Naive thymus-derived CD4-positive, alpha-beta T cell (primary cell): ENCODE data around the gene CDH4. TPM values are rescaled to one million over a fixed set of nuclear protein-coding genes. Genes with fewer than 3 reads are reported as not detected.
A peak's percentile ranks its signal among the peaks of the same experiment; 100 is the strongest.

ENCODE experiments used
- ATAC-seq: fragments of 150-1000 bp; cut with Tn5 transposase; 2 replicates; pipeline ENCODE4 v1.10.0; 2021; ENCODE audit warnings: mild to moderate bottlenecking, moderate library complexity
- CTCF ChIA-PET: fragments of 350-600 bp; sonication (Branson Sonifier 250); formaldehyde crosslinking; loops from one replicate; lab custom pipeline; 2021; ENCODE audit warnings: antibody characterized with exemption; lab: Charles Lee
- POLR2A ChIA-PET: fragments of 350-600 bp; sonication (Branson Sonifier 250); formaldehyde crosslinking; loops from one replicate; lab custom pipeline; 2021; ENCODE audit warnings: antibody characterized with exemption, inconsistent platforms; lab: Charles Lee
- DNase-seq, 9 donors: peaks; one replicate each; pipeline versions ENCODE4 v3.0.0 to v3.0.0-alpha.2; 2020 to 2022; ENCODE audit warnings: mixed read lengths in 1 of 9
- H3K27ac ChIP-seq: one replicate; pipeline ENCODE4 v1.7.0; 2013; ENCODE audit warnings: mild to moderate bottlenecking, low read depth, low read length, moderate library complexity
- H3K27me3 ChIP-seq, 2 donors: one replicate each; pipeline ENCODE4 v1.7.0; 2013; ENCODE audit warnings: low read length in 2 of 2, mild to moderate bottlenecking in 2 of 2, moderate library complexity in 2 of 2; ENCODE audit not compliant: control insufficient read depth in 2 of 2, insufficient read depth in 2 of 2
- H3K36me3 ChIP-seq, 3 experiments: 1 replicate in 2 of 3; 2 replicates in 1 of 3; pipeline ENCODE4 v1.7.0; 2013; ENCODE audit warnings: low read length in 3 of 3, mild to moderate bottlenecking in 3 of 3, moderate library complexity in 1 of 3; ENCODE audit not compliant: insufficient read depth in 3 of 3, control insufficient read depth in 2 of 3
- H3K4me1 ChIP-seq, 2 donors: one replicate each; pipeline ENCODE4 v1.7.0; 2013; ENCODE audit warnings: low read length in 2 of 2, mild to moderate bottlenecking in 2 of 2, moderate library complexity in 1 of 2; ENCODE audit not compliant: control insufficient read depth in 2 of 2, insufficient read depth in 2 of 2
- H3K4me3 ChIP-seq: 2 replicates; pipeline ENCODE4 v1.7.0; 2013; ENCODE audit warnings: mild to moderate bottlenecking, low read length
- H3K9me3 ChIP-seq, 3 experiments: 1 replicate in 2 of 3; 2 replicates in 1 of 3; pipeline ENCODE4 v1.7.0; 2013; ENCODE audit warnings: low read length in 3 of 3; ENCODE audit not compliant: control insufficient read depth in 2 of 3
- H3K27ac Mint-ChIP-seq, 9 donors: one replicate each; pipeline ENCODE4 v1.8.0; 2020 to 2022; ENCODE audit warnings: mixed read lengths in 9 of 9, mild to moderate bottlenecking in 8 of 9, moderate library complexity in 5 of 9, inconsistent platforms in 2 of 9
- H3K27me3 Mint-ChIP-seq, 5 donors: one replicate each; pipeline ENCODE4 v1.8.0; 2021 to 2022; ENCODE audit warnings: mixed read lengths in 5 of 5, mild to moderate bottlenecking in 1 of 5
- H3K36me3 Mint-ChIP-seq, 5 donors: one replicate each; pipeline ENCODE4 v1.8.0; 2020 to 2022; ENCODE audit warnings: mixed read lengths in 5 of 5, mild to moderate bottlenecking in 3 of 5, inconsistent platforms in 1 of 5
- H3K4me1 Mint-ChIP-seq, 7 donors: one replicate each; pipeline ENCODE4 v1.8.0; 2020 to 2022; ENCODE audit warnings: mixed read lengths in 7 of 7, mild to moderate bottlenecking in 3 of 7, inconsistent platforms in 1 of 7
- H3K4me3 Mint-ChIP-seq, 10 donors: one replicate each; pipeline ENCODE4 v1.8.0; 2020 to 2022; ENCODE audit warnings: mild to moderate bottlenecking in 10 of 10, mixed read lengths in 10 of 10, moderate library complexity in 6 of 10, inconsistent platforms in 2 of 10
- H3K9me3 Mint-ChIP-seq, 11 donors: one replicate each; pipeline ENCODE4 v1.8.0; 2020 to 2022; ENCODE audit warnings: mixed read lengths in 11 of 11, mild to moderate bottlenecking in 4 of 11, inconsistent platforms in 1 of 11, moderate library complexity in 1 of 11
- intact Hi-C, 2 donors: fragments of 100-400 bp; cut with micrococcal nuclease; formaldehyde crosslinking; loops; one replicate each; pipeline ENCODE4 v1.15.1; 2023
- polyA plus RNA-seq, 2 donors: library from polyadenylated mRNA; unstranded; fragments of 300-500 nt; fragmentation: Illumina TruSeq; gene quantifications; one replicate each; pipeline ENCODE4 v1.2.3, GENCODE V29; 2021
- total RNA-seq, 6 experiments: library from RNA in 5 of 6; stranded (reverse) in 5 of 6; gene quantifications; 1 replicate in 5 of 6; 2 replicates in 1 of 6; pipeline ENCODE4 v1.2.3 and lab custom pipeline; 2021 to 2026

CDH4 gene
- total and polyA plus RNA-seq, 7 experiments from 2014 or later: 0.05 to 0.43 (median 0.14) TPM; not detected in 1

- no peak overlapping the region for H3K4me3 ChIP-seq
- intact Hi-C loops: no loop called here
- ChIA-PET CTCF (no interaction called here), POLR2A (no interaction called here)
- H3K4me3 Mint-ChIP-seq: no peak overlapping the region
- no peaks in the 10 kb centered on the region for H3K9me3 ChIP-seq
- H3K27me3 ChIP-seq: no peaks in the 10 kb centered on the region
- no peaks in the 10 kb centered on the region for H3K4me1 Mint-ChIP-seq
- no peaks in the 10 kb centered on the region for H3K36me3 ChIP-seq
- no peak for ATAC-seq
- no peak overlapping the region for H3K27ac Mint-ChIP-seq
- H3K36me3 Mint-ChIP-seq: peaks cover 0 to 3% (median 0%) of the 10 kb centered on the region in 5 donors
- peaks cover 0 to 2% (median 0%) of the 10 kb centered on the region in 11 donors for H3K9me3 Mint-ChIP-seq
- no peaks in the 10 kb centered on the region for H3K4me1 ChIP-seq
- DNase-seq: no peak
- peaks cover 0 to 20% (median 0%) of the 10 kb centered on the region in 5 donors for H3K27me3 Mint-ChIP-seq
- H3K27ac ChIP-seq: no peak overlapping the region
Measured at GRCh38 chr20:61693055-61693600, 441.1 kb downstream of the CDH4 start.

- Histone ChIP-seq H3K4me3 (no peak overlapping the region), H3K9me3 (no peaks in the 10 kb centered on the region), H3K27me3 (no peaks in the 10 kb centered on the region), H3K27ac (no peak overlapping the region), H3K4me1 (no peaks in the 10 kb centered on the region), H3K36me3 (no peaks in the 10 kb centered on the region)
- peaks cover 0 to 18% (median 0%) of the 10 kb centered on the region in 5 donors for H3K27me3 Mint-ChIP-seq
- intact Hi-C loops: no loop called here
- H3K27ac Mint-ChIP-seq: no peak overlapping the region
- ChIA-PET CTCF (no interaction called here), POLR2A (no interaction called here)
- H3K9me3 Mint-ChIP-seq: peaks cover 0 to 2% (median 0%) of the 10 kb centered on the region in 11 donors
- ATAC-seq (no peak), DNase-seq (no peak)
- H3K36me3 Mint-ChIP-seq: peaks cover 0 to 1% (median 0%) of the 10 kb centered on the region in 5 donors
- H3K4me1 Mint-ChIP-seq: no peaks in the 10 kb centered on the region
- H3K4me3 Mint-ChIP-seq: no peak overlapping the region
Measured at GRCh38 chr20:61694682-61695081, 442.6 kb downstream of the CDH4 start.

GRCh38 chr20:61695741-61696140 lies 443.7 kb downstream of the CDH4 start:
- Histone ChIP-seq H3K27me3 (no peaks in the 10 kb centered on the region), H3K36me3 (no peaks in the 10 kb centered on the region), H3K27ac (no peak overlapping the region), H3K4me1 (no peaks in the 10 kb centered on the region), H3K9me3 (no peaks in the 10 kb centered on the region), H3K4me3 (no peak overlapping the region)
- peak overlapping the region in 1 of 9 donors; percentile 27 for H3K27ac Mint-ChIP-seq
- H3K36me3 Mint-ChIP-seq: no peaks in the 10 kb centered on the region
- CTCF ChIA-PET: no interaction called here
- H3K4me3 Mint-ChIP-seq: no peak overlapping the region
- intact Hi-C loops: no loop called here
- peaks cover 0 to 11% (median 0%) of the 10 kb centered on the region in 5 donors for H3K27me3 Mint-ChIP-seq
- POLR2A ChIA-PET: no interaction called here
- ATAC-seq: no peak
- peaks cover 0 to 4% (median 0%) of the 10 kb centered on the region in 11 donors for H3K9me3 Mint-ChIP-seq
- H3K4me1 Mint-ChIP-seq: no peaks in the 10 kb centered on the region
- DNase-seq: no peak

GRCh38 chr20:61696181-61696735 lies 444.2 kb downstream of the CDH4 start:
- H3K4me3 Mint-ChIP-seq: no peak overlapping the region
- no peaks in the 10 kb centered on the region for H3K4me1 Mint-ChIP-seq
- peaks cover 0 to 4% (median 0%) of the 10 kb centered on the region in 11 donors for H3K9me3 Mint-ChIP-seq

GRCh38 chr20:61697666-61698597 lies 445.9 kb downstream of the CDH4 start:
- H3K27ac ChIP-seq: no peak overlapping the region
- H3K4me3 ChIP-seq: no peak overlapping the region
- intact Hi-C loops: no loop called here
- ATAC-seq: no peak
- POLR2A ChIA-PET: no interaction called here
- Mint-ChIP-seq H3K9me3 (peaks cover 0 to 4% (median 0%) of the 10 kb centered on the region in 11 donors), H3K4me1 (no peaks in the 10 kb centered on the region), H3K4me3 (no peak overlapping the region), H3K27me3 (peaks cover 0 to 11% (median 0%) of the 10 kb centered on the region in 5 donors), H3K27ac (no peak overlapping the region), H3K36me3 (no peaks in the 10 kb centered on the region)
- no peaks in the 10 kb centered on the region for H3K9me3 ChIP-seq
- no peaks in the 10 kb centered on the region for H3K27me3 ChIP-seq
- CTCF ChIA-PET: no interaction called here
- no peaks in the 10 kb centered on the region for H3K4me1 ChIP-seq
- DNase-seq: no peak
- no peaks in the 10 kb centered on the region for H3K36me3 ChIP-seq

More at GRCh38 chr20:61696181-61696735, 444.2 kb downstream of the CDH4 start:
- ATAC-seq: no peak
- Histone ChIP-seq H3K27me3 (no peaks in the 10 kb centered on the region), H3K9me3 (no peaks in the 10 kb centered on the region), H3K4me1 (no peaks in the 10 kb centered on the region), H3K4me3 (no peak overlapping the region), H3K36me3 (no peaks in the 10 kb centered on the region), H3K27ac (no peak overlapping the region)
- intact Hi-C loops: no loop called here
- ChIA-PET CTCF (no interaction called here), POLR2A (no interaction called here)
- DNase-seq: no peak
- peak overlapping the region in 1 of 9 donors; percentile 27 for H3K27ac Mint-ChIP-seq
- H3K36me3 Mint-ChIP-seq: no peaks in the 10 kb centered on the region
- peaks cover 0 to 11% (median 0%) of the 10 kb centered on the region in 5 donors for H3K27me3 Mint-ChIP-seq

GRCh38 chr20:61698598-61699494 lies 446.8 kb downstream of the CDH4 start:
- Mint-ChIP-seq H3K9me3 (peaks cover 0 to 4% (median 0%) of the 10 kb centered on the region in 11 donors), H3K36me3 (no peaks in the 10 kb centered on the region), H3K4me1 (no peaks in the 10 kb centered on the region), H3K4me3 (no peak overlapping the region), H3K27ac (no peak overlapping the region), H3K27me3 (peaks cover 0 to 11% (median 0%) of the 10 kb centered on the region in 5 donors)
- intact Hi-C loops: no loop called here
- Histone ChIP-seq H3K4me1 (no peaks in the 10 kb centered on the region), H3K27ac (no peak overlapping the region), H3K9me3 (no peaks in the 10 kb centered on the region), H3K27me3 (no peaks in the 10 kb centered on the region), H3K4me3 (no peak overlapping the region), H3K36me3 (no peaks in the 10 kb centered on the region)
- CTCF ChIA-PET: no interaction called here
- no peak for DNase-seq
- no peak for ATAC-seq
- POLR2A ChIA-PET: no interaction called here
